Measurements from ENCODE around the gene MCTP1. TPM values are rescaled to one million over a fixed set of nuclear protein-coding genes. Genes with fewer than 3 reads are reported as not detected.

The MCTP1 gene
- total RNA-seq, 1 experiment from 2014 or later = 25.8 TPM

DNA sequence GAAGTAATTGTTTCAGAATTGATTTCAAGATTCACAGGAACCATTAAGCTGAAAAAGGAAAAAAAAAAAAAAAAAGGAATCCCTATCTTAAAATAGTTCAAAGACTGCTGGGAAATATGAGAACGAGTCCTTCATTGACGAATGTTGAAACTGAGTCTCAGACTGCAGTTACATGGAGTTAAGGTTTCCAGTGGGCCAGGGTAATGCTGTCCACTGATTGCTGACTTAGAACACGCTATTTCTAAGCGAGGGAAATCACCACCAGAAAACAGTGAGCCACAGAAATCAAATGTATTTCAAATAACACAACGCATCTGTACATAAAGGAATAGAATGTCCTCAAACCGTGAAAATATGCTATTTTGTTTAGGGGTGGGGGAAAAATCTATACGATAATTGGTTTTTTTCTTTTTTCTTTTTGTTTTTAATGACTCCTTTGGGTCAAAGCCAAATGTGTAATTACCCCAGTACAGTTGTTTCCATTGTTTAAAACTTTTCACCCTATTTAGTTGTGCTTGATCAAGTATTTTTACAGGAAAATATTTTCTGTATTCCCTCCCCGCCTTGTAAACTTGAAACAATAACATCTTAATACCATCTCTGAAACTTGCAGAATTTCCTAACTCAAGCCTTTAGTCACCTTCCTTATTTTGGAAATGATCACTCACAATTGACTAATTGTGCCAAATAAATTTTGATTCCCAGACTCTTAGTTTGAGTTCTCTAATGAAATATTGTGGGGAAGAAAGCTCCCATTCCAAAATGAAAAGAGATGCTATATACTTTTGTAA lies 208.3 kb downstream of the MCTP1 start:
- Histone ChIP-seq H3K4me1 (ENCODE audit: insufficient read depth, low read length, poor library complexity, severe bottlenecking) (peaks cover 28% of the 10 kb centered on the region), H3K9me3 (ENCODE audit: low read depth, low read length, poor library complexity, severe bottlenecking) (no peaks in the 10 kb centered on the region), H3K4me3 (ENCODE audit: low read depth, low read length, poor library complexity, severe bottlenecking) (peak overlapping the region; percentile 14), H3K36me3 (ENCODE audit: insufficient read depth, low read length, poor library complexity, severe bottlenecking) (no peaks in the 10 kb centered on the region), H3K27me3 (replicated peaks; ENCODE audit: insufficient read depth, low read depth, low read length, poor library complexity) (no peaks in the 10 kb centered on the region), H3K27ac (ENCODE audit: low read depth, low read length, poor library complexity, severe bottlenecking) (no peak overlapping the region)
- ChIA-PET POLR2A (ENCODE audit: low non-redundant PET) (interaction anchor here (0.6 kb wide), 1 partner anchor 103 kb away, joined by 11 read pairs; no protein-coding TSS in a partner anchor), CTCF (no interaction called here)
- TF ChIP-seq, protein P1, sequence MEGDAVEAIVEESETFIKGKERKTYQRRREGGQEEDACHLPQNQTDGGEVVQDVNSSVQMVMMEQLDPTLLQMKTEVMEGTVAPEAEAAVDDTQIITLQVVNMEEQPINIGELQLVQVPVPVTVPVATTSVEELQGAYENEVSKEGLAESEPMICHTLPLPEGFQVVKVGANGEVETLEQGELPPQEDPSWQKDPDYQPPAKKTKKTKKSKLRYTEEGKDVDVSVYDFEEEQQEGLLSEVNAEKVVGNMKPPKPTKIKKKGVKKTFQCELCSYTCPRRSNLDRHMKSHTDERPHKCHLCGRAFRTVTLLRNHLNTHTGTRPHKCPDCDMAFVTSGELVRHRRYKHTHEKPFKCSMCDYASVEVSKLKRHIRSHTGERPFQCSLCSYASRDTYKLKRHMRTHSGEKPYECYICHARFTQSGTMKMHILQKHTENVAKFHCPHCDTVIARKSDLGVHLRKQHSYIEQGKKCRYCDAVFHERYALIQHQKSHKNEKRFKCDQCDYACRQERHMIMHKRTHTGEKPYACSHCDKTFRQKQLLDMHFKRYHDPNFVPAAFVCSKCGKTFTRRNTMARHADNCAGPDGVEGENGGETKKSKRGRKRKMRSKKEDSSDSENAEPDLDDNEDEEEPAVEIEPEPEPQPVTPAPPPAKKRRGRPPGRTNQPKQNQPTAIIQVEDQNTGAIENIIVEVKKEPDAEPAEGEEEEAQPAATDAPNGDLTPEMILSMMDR (conservative IDR thresholded peaks at IDR 0.05; ENCODE audit: low read depth, low read length) = no peak
- DNase-seq (ENCODE audit: low spot score) = peak; percentile 23
- no TSS peak for BruUV-seq (replicated peaks)
- intact Hi-C loops (cut with micrococcal nuclease; ENCODE audit: unreplicated experiment) = no loop called here

DNA sequence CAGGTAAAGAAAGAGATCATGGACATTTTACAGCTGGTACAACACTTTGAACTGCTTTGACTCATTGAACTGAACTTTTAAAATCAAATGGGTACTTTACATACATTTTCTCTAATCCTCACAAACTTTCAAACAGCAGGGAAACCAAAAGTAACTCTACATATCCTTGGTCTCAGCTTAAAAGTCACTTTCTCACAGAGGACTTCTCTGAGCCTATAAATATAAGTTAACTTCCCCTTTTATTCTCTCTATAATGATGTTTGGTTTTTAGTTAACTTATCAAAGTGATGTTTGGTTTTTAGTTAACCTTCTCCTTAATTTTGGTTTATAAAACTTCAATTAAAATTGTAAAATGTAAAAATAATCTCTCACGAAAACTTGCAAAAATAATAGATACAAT lies 209.8 kb downstream of the MCTP1 start:
- no peak overlapping the region for H3K27ac ChIP-seq (ENCODE audit: low read depth, low read length, poor library complexity, severe bottlenecking)
- no peaks in the 10 kb centered on the region for H3K27me3 ChIP-seq (replicated peaks; ENCODE audit: insufficient read depth, low read depth, low read length, poor library complexity)
- intact Hi-C loops (cut with micrococcal nuclease; ENCODE audit: unreplicated experiment) = no loop called here
- peaks cover 28% of the 10 kb centered on the region for H3K4me1 ChIP-seq (ENCODE audit: insufficient read depth, low read length, poor library complexity, severe bottlenecking)
- H3K36me3 ChIP-seq (ENCODE audit: insufficient read depth, low read length, poor library complexity, severe bottlenecking) = no peaks in the 10 kb centered on the region
- POLR2A ChIA-PET (ENCODE audit: low non-redundant PET) = interaction anchor here (0.6 kb wide), 1 partner anchor 144 kb away, joined by 13 read pairs; no protein-coding TSS in a partner anchor
- CTCF ChIA-PET = no interaction called here
- TF ChIP-seq, protein P1 (conservative IDR thresholded peaks at IDR 0.05; ENCODE audit: low read depth, low read length) = no peak
- no peak for TF ChIP-seq EZH2 (IDR thresholded peaks at IDR 0.05; ENCODE audit: borderline replicate concordance, low read depth, low read length, poor library complexity, severe bottlenecking)
- H3K9me3 ChIP-seq (ENCODE audit: low read depth, low read length, poor library complexity, severe bottlenecking) = no peaks in the 10 kb centered on the region
- no peak for DNase-seq (ENCODE audit: low spot score)
- no TSS peak for BruUV-seq (replicated peaks)
- no peak overlapping the region for H3K4me3 ChIP-seq (ENCODE audit: low read depth, low read length, poor library complexity, severe bottlenecking)

DNA sequence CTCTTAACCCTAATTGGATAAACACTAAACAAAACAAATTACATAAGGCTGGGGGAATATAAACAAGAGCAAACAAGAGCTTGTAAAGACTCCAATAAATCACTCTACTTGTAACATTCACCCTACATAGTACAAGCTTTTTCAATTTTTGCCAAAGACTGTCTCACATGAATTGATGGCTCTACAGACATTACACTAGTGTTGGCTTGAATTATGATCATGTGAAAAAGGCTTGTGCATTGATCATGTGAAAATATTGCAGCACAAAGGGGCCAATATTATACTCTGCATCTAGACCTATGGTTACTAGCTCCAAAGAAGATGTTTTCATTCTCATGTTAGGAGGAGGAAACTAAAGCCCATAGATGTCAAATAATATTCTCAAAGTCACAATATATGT lies 212.6 kb downstream of the MCTP1 start:
- ChIA-PET CTCF (no interaction called here), POLR2A (ENCODE audit: low non-redundant PET) (no interaction called here)
- Histone ChIP-seq H3K27ac (ENCODE audit: low read depth, low read length, poor library complexity, severe bottlenecking) (no peak overlapping the region), H3K4me3 (ENCODE audit: low read depth, low read length, poor library complexity, severe bottlenecking) (no peak overlapping the region), H3K4me1 (ENCODE audit: insufficient read depth, low read length, poor library complexity, severe bottlenecking) (peaks cover 31% of the 10 kb centered on the region), H3K9me3 (ENCODE audit: low read depth, low read length, poor library complexity, severe bottlenecking) (no peaks in the 10 kb centered on the region), H3K36me3 (ENCODE audit: insufficient read depth, low read length, poor library complexity, severe bottlenecking) (no peaks in the 10 kb centered on the region), H3K27me3 (replicated peaks; ENCODE audit: insufficient read depth, low read depth, low read length, poor library complexity) (no peaks in the 10 kb centered on the region)
- TF ChIP-seq, protein P1 (conservative IDR thresholded peaks at IDR 0.05; ENCODE audit: low read depth, low read length) = no peak
- TF ChIP-seq EZH2 (IDR thresholded peaks at IDR 0.05; ENCODE audit: borderline replicate concordance, low read depth, low read length, poor library complexity, severe bottlenecking) = no peak
- intact Hi-C loops (cut with micrococcal nuclease; ENCODE audit: unreplicated experiment) = no loop called here
- no peak for DNase-seq (ENCODE audit: low spot score)
- no TSS peak for BruUV-seq (replicated peaks)
